K562 (cell line): ENCODE results near the gene BRWD1. TPM values are rescaled to one million over a fixed set of nuclear protein-coding genes. Genes with fewer than 3 reads are reported as not detected.

Experiments
- EP400 ChIP-seq: fragments of 450-650 bp; IDR thresholded peaks from 2 replicates; pipeline ENCODE4 v1.6.1; 2017; ENCODE audit warnings: antibody characterized with exemption, mild to moderate bottlenecking, moderate library complexity
- FOS ChIP-seq: IDR thresholded peaks from 3 replicates; pipeline ENCODE4 v1.6.1; 2011; ENCODE audit not compliant: insufficient read length; ENCODE audit errors: extremely low read depth
- GATA2 ChIP-seq: sonication (generic); formaldehyde crosslinking; IDR thresholded peaks from 2 replicates; pipeline ENCODE4 v1.4.0; 2020; ENCODE audit warnings: mild to moderate bottlenecking, missing genetic modification reagents
- HDAC8 ChIP-seq: fragments of 450-650 bp; IDR thresholded peaks from 2 replicates; pipeline ENCODE4 v1.6.1; 2016; ENCODE audit warnings: mild to moderate bottlenecking, missing genetic modification characterization, moderate library complexity, missing compliant biosample characterization
- KDM1A ChIP-seq, 2 experiments: fragments of 450-650 bp; IDR thresholded peaks; 2 replicates each; pipeline ENCODE4 v1.6.1; 2016; ENCODE audit warnings: mild to moderate bottlenecking in 2 of 2
- MAFF ChIP-seq: IDR thresholded peaks from 2 replicates; pipeline ENCODE4 v1.6.1; 2012; ENCODE audit warnings: low read length, improper control_type of control experiment
- MEF2A ChIP-seq: IDR thresholded peaks from 2 replicates; pipeline ENCODE4 v1.6.1; 2011; ENCODE audit warnings: low read depth, mild to moderate bottlenecking, low read length, moderate library complexity; ENCODE audit not compliant: control insufficient read depth
- MXD1 ChIP-seq: fragments of 250-450 bp; sonication (Bioruptor Pico); IDR thresholded peaks from 2 replicates; pipeline ENCODE4 v1.8.0; 2021; ENCODE audit warnings: borderline replicate concordance, mild to moderate bottlenecking, moderate library complexity; ENCODE audit not compliant: poor library complexity, severe bottlenecking
- NCOA1 ChIP-seq: fragments of 450-650 bp; IDR thresholded peaks from 2 replicates; pipeline ENCODE4 v1.6.1; 2016; ENCODE audit warnings: low read depth
- NFATC3 ChIP-seq: fragments of 450-650 bp; IDR thresholded peaks from 2 replicates; pipeline ENCODE4 v1.6.1; 2017; ENCODE audit warnings: mild to moderate bottlenecking
- OTX1 ChIP-seq: fragments of 450-650 bp; formaldehyde crosslinking; IDR thresholded peaks from 2 replicates; pipeline ENCODE4 v1.4.0; 2022; ENCODE audit warnings: mild to moderate bottlenecking
- PCBP1 ChIP-seq: fragments of 200-400 bp; formaldehyde crosslinking; IDR thresholded peaks from 2 replicates; pipeline ENCODE4 v1.6.1; 2018; ENCODE audit warnings: mild to moderate bottlenecking, low read depth, low read length; ENCODE audit not compliant: poor library complexity, severe bottlenecking
- POLR2AphosphoS2 ChIP-seq: IDR thresholded peaks from 2 replicates; pipeline ENCODE4 v1.6.1; 2012; ENCODE audit warnings: low read length, improper control_type of control experiment
- RBM14 ChIP-seq: fragments of 200-400 bp; formaldehyde crosslinking; IDR thresholded peaks from 2 replicates; pipeline ENCODE4 v1.6.1; 2018; ENCODE audit warnings: low read depth, mild to moderate bottlenecking, low read length, moderate library complexity, borderline replicate concordance; ENCODE audit not compliant: insufficient read depth
- SAFB ChIP-seq: fragments of 200-400 bp; formaldehyde crosslinking; IDR thresholded peaks from 2 replicates; pipeline ENCODE4 v1.6.1; 2017; ENCODE audit warnings: low read depth, low read length, borderline replicate concordance
- SP1 ChIP-seq: sonication (generic); formaldehyde crosslinking; IDR thresholded peaks from 2 replicates; pipeline ENCODE4 v1.8.1; 2022; ENCODE audit warnings: mild to moderate bottlenecking, missing genetic modification reagents
- TRIM28 ChIP-seq: fragments of 450-650 bp; IDR thresholded peaks from 2 replicates; pipeline ENCODE4 v1.6.1; 2017
- YBX1 ChIP-seq: fragments of 450-650 bp; IDR thresholded peaks from 2 replicates; pipeline ENCODE4 v1.7.1; 2016; ENCODE audit warnings: mild to moderate bottlenecking
- ZBTB9 ChIP-seq: fragments of 450-650 bp; formaldehyde crosslinking; IDR thresholded peaks from 2 replicates; pipeline ENCODE4 v1.4.0; 2020; ENCODE audit warnings: mild to moderate bottlenecking, moderate library complexity
- ZNF239 ChIP-seq: fragments of 250-450 bp; sonication (Bioruptor Pico); IDR thresholded peaks from 2 replicates; pipeline ENCODE4 v1.4.0; 2020; ENCODE audit warnings: mild to moderate bottlenecking
- ZNF24 ChIP-seq: fragments of 450-650 bp; IDR thresholded peaks from 2 replicates; pipeline ENCODE4 v1.6.1; 2016
- ZNF354B ChIP-seq: fragments of 250-450 bp; sonication (Bioruptor Pico); IDR thresholded peaks from 2 replicates; pipeline ENCODE4 v1.4.0; 2020
- ZNF639 ChIP-seq, 2 experiments: fragments of 200-800 bp in 1 of 2; sonication (Bioruptor generic) in 1 of 2; sonication (generic) in 1 of 2; formaldehyde crosslinking in 1 of 2; IDR thresholded peaks in 1 of 2; conservative IDR thresholded peaks in 1 of 2; 2 replicates each; pipeline versions ENCODE4 v1.5.0 to v1.6.1; 2016 to 2020; ENCODE audit warnings: missing compliant biosample characterization in 1 of 2, missing genetic modification characterization in 1 of 2, missing genetic modification reagents in 1 of 2
- polyA plus RNA-seq, 8 experiments: library from polyadenylated mRNA; depleted of rRNA in 4 of 8; stranded (reverse) in 5 of 8; unstranded in 3 of 8; fragments of >200 nt; fragmentation: Nextera tagmentation in 2 of 8; fragmentation: Illumina TruSeq in 1 of 8; extraction: Ambion mirVana in 2 of 8; extraction: Trizol in 1 of 8; gene quantifications; 2 replicates each; pipeline versions ENCODE4 v1.2.1 to v1.2.3, GENCODE V29; 2011 to 2014; ENCODE audit warnings: inconsistent platforms in 1 of 8, missing spikeins in 1 of 8
- total RNA-seq, 7 experiments: library from RNA; depleted of rRNA in 6 of 7; stranded (reverse); fragments of >200 nt in 6 of 7; fragmentation: Illumina TruSeq in 2 of 7; extraction: Trizol in 2 of 7; gene quantifications; 2 replicates each; pipeline versions ENCODE4 v1.2.1 to v1.2.3, GENCODE V29; 2011 to 2021; ENCODE audit warnings: low replicate concordance in 1 of 7
- TF ChIP-seq, protein P1 (sequence below): fragments of 150-350 bp; conservative IDR thresholded peaks from 2 replicates; pipeline ENCODE4 v1.6.1; 2014; ENCODE audit warnings: low read length

BRWD1 gene
- total and polyA plus RNA-seq, 9 of the 15 experiments (the other 6 are each of a cell fraction or from before 2014, with no cell fraction given): 10.1 to 60.2 (median 34.1) TPM

- TF ChIP-seq, protein P1, sequence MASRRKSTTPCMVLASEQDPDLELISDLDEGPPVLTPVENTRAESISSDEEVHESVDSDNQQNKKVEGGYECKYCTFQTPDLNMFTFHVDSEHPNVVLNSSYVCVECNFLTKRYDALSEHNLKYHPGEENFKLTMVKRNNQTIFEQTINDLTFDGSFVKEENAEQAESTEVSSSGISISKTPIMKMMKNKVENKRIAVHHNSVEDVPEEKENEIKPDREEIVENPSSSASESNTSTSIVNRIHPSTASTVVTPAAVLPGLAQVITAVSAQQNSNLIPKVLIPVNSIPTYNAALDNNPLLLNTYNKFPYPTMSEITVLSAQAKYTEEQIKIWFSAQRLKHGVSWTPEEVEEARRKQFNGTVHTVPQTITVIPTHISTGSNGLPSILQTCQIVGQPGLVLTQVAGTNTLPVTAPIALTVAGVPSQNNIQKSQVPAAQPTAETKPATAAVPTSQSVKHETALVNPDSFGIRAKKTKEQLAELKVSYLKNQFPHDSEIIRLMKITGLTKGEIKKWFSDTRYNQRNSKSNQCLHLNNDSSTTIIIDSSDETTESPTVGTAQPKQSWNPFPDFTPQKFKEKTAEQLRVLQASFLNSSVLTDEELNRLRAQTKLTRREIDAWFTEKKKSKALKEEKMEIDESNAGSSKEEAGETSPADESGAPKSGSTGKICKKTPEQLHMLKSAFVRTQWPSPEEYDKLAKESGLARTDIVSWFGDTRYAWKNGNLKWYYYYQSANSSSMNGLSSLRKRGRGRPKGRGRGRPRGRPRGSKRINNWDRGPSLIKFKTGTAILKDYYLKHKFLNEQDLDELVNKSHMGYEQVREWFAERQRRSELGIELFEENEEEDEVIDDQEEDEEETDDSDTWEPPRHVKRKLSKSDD: peak; percentile 81; the same call in 1 of the 2 replicates
- TF ChIP-seq SP1 (CRISPR knock-in tag) (peak; percentile 92; the same call in 1 of the 2 replicates), NCOA1 (peak; percentile 27; the same call in 1 of the 2 replicates), SAFB (peak; percentile 11; the same call in 1 of the 2 replicates), KDM1A (IDR thresholded peaks at IDR 0.05) (no peak), POLR2AphosphoS2 (peak; percentile 99), TRIM28 (peak; percentile 63), ZNF239 (CRISPR knock-in tag) (no peak), ZNF24 (no peak; the same call in 1 of the 2 replicates), RBM14 (no peak), EP400 (peak; percentile 94), HDAC8 (tag) (0 out of 2 replicates have a peak, but pooled peaks have one; percentile 17), GATA2 (no peak), MEF2A (no peak), ZNF639 (CRISPR knock-in tag; conservative IDR thresholded peaks at IDR 0.05 in 1 of 2, IDR thresholded peaks at IDR 0.05 in 1 of 2) (peak in 1 of 2 experiments; percentile 62; a peak in 1 of 4 replicates), NFATC3 (no peak), FOS (no peak), ZBTB9 (peak; percentile 90; the same call in 1 of the 2 replicates), PCBP1 (peak; percentile 81), ZNF354B (CRISPR knock-in tag) (no peak), MXD1 (CRISPR knock-in tag) (no peak), MAFF (no peak), YBX1 (no peak), OTX1 (CRISPR knock-in tag) (peak; percentile 58)
These were observed 130.0 kb downstream of the BRWD1 start, which contains the start of gene PSMG1 (continued) for GRCh38 chr21:39183272-39184049.
